Smooth muscle cell (in vitro differentiated cells): ENCODE measurements around the gene TRABD. TPM values are rescaled to one million over a fixed set of nuclear protein-coding genes. Genes with fewer than 3 reads are reported as not detected.

Experiments used
- DNase-seq: peaks from one replicate; lab custom pipeline; 2025; ENCODE audit not compliant: unreplicated experiment; lab: John Stamatoyannopoulos, UW
- H2AFZ ChIP-seq: fragments of 200-600 bp; sonication (generic); 2 replicates; pipeline ENCODE4 v1.6.0; 2016; ENCODE audit warnings: antibody characterized with exemption, low read depth, mild to moderate bottlenecking
- H3F3A ChIP-seq: fragments of 200-600 bp; sonication (generic); 2 replicates; pipeline ENCODE4 v1.6.0; 2017; ENCODE audit warnings: antibody characterized with exemption, low read depth
- H3K27ac ChIP-seq: fragments of 200-600 bp; sonication (generic); 2 replicates; pipeline ENCODE4 v1.5.1; 2016; ENCODE audit warnings: low read depth, mild to moderate bottlenecking
- H3K27me3 ChIP-seq: fragments of 200-600 bp; sonication (generic); 2 replicates; pipeline ENCODE4 v1.6.1; 2016; ENCODE audit warnings: low read depth, mild to moderate bottlenecking
- H3K36me3 ChIP-seq: fragments of 200-600 bp; sonication (generic); 2 replicates; pipeline ENCODE4 v1.5.1; 2016; ENCODE audit warnings: low read depth
- H3K4me1 ChIP-seq: fragments of 200-600 bp; sonication (generic); 2 replicates; pipeline ENCODE4 v1.5.1; 2016; ENCODE audit warnings: low read depth
- H3K4me2 ChIP-seq: fragments of 200-600 bp; sonication (generic); 2 replicates; pipeline ENCODE4 v1.6.0; 2016; ENCODE audit warnings: mild to moderate bottlenecking
- H3K4me3 ChIP-seq: fragments of 200-600 bp; sonication (generic); 2 replicates; pipeline ENCODE4 v1.5.1; 2016; ENCODE audit warnings: mild to moderate bottlenecking
- H3K79me2 ChIP-seq: fragments of 200-600 bp; sonication (generic); 2 replicates; pipeline ENCODE4 v1.6.0; 2016; ENCODE audit warnings: low read depth, mild to moderate bottlenecking
- H3K9ac ChIP-seq: fragments of 200-600 bp; sonication (generic); 2 replicates; pipeline ENCODE4 v1.6.0; 2016; ENCODE audit warnings: low read depth
- H3K9me3 ChIP-seq: fragments of 200-600 bp; sonication (generic); replicated peaks from 2 replicates; pipeline ENCODE4 v1.5.1; 2016; ENCODE audit warnings: low read depth
- H4K20me1 ChIP-seq: fragments of 200-600 bp; sonication (generic); 2 replicates; pipeline ENCODE4 v1.6.0; 2016; ENCODE audit warnings: low read depth
- WGBS: methylation state at CpG from one replicate; pipeline ENCODE4 v1.1.7; 2016; ENCODE audit warnings: low lambda C conversion rate; 5-methylcytosine and 5-hydroxymethylcytosine counted together
- polyA plus RNA-seq: library from polyadenylated mRNA; unstranded; fragments of >200 nt; fragmentation: Nextera tagmentation; extraction: Ambion mirVana; gene quantifications from 2 replicates; pipeline ENCODE4 v1.2.1, GENCODE V29; 2016
- total RNA-seq: library from RNA; depleted of rRNA; stranded (reverse); fragments of >200 nt; gene quantifications from 2 replicates; pipeline ENCODE4 v1.2.3, GENCODE V29; 2014
- TF ChIP-seq, protein P1 (sequence below): fragments of 200-600 bp; sonication (generic); IDR thresholded peaks from 2 replicates; pipeline ENCODE4 v1.5.1; 2017; ENCODE audit warnings: borderline replicate concordance, mild to moderate bottlenecking, antibody characterized with exemption; ENCODE audit not compliant: insufficient read depth, poor library complexity, severe bottlenecking

Gene TRABD
- total and polyA plus RNA-seq, 2 experiments from 2014 or later, result 17.8 to 58.5 TPM

DNA sequence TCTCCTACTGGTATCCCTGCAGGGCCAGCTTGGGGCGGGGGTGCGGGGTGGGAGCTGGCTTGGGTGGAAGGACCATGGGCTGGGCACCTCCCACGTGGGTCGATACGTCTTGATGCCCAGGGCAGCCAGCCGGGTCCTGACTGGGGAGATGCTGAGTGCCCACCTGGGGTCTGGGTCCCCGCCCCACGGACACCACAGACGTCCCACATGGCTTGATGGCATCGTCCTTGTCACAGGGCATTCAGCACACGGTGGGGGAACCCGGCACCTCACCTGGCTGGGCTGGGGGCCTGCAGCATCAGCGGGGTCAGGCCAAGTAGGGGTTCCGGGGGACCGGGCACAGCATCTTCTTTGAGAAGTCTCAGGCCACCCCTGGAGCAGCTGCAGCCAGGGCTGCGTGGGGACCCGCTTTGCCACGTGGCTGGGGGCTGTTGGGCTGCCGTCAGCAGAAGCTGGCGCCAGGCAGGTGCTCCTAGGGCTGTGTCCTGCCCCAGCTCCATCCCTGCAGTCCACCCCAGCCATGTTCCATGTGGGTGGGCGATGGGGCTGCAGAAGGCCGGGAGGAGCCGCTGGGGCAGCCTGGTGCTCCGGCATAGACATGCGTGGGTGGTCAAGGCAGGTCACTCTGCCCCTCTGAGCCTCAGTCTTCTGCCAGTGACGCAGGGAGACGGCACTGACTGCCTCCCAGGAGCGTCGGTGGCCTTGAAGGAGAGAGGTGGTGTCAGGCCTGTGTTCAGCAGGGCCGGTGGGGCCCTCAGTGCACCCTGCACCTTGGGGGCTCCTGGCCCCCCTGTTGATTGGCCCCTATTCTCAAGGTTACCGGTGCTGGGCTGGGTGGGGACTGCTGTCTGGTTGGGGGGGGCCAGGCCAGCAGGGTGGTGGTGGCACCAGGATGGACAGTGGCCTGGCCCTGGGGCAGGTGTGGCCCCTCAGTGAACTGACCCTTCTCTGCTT lies 23.5 kb downstream of the TRABD start:
- no peaks in the 10 kb centered on the region for H3K27me3 ChIP-seq
- H3K4me2 ChIP-seq, result no peak overlapping the region
- no peak for DNase-seq
- H3K4me3 ChIP-seq, result no peak overlapping the region
- H3K27ac ChIP-seq, result no peak overlapping the region
- no peaks in the 10 kb centered on the region for H3K9me3 ChIP-seq
- H2AFZ ChIP-seq, result no peak overlapping the region
- TF ChIP-seq, protein P1, sequence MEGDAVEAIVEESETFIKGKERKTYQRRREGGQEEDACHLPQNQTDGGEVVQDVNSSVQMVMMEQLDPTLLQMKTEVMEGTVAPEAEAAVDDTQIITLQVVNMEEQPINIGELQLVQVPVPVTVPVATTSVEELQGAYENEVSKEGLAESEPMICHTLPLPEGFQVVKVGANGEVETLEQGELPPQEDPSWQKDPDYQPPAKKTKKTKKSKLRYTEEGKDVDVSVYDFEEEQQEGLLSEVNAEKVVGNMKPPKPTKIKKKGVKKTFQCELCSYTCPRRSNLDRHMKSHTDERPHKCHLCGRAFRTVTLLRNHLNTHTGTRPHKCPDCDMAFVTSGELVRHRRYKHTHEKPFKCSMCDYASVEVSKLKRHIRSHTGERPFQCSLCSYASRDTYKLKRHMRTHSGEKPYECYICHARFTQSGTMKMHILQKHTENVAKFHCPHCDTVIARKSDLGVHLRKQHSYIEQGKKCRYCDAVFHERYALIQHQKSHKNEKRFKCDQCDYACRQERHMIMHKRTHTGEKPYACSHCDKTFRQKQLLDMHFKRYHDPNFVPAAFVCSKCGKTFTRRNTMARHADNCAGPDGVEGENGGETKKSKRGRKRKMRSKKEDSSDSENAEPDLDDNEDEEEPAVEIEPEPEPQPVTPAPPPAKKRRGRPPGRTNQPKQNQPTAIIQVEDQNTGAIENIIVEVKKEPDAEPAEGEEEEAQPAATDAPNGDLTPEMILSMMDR, result no peak
- no peak overlapping the region for H3K9ac ChIP-seq
- peaks cover 4% of the 10 kb centered on the region for H3F3A ChIP-seq
- H4K20me1 ChIP-seq, result peaks cover 100% of the 10 kb centered on the region
- peaks cover 38% of the 10 kb centered on the region for H3K79me2 ChIP-seq
- whole genome bisulfite sequencing, result 91% methylated on average over 31 of the region's 31 CpGs
- no peaks in the 10 kb centered on the region for H3K4me1 ChIP-seq
- no peaks in the 10 kb centered on the region for H3K36me3 ChIP-seq

DNA sequence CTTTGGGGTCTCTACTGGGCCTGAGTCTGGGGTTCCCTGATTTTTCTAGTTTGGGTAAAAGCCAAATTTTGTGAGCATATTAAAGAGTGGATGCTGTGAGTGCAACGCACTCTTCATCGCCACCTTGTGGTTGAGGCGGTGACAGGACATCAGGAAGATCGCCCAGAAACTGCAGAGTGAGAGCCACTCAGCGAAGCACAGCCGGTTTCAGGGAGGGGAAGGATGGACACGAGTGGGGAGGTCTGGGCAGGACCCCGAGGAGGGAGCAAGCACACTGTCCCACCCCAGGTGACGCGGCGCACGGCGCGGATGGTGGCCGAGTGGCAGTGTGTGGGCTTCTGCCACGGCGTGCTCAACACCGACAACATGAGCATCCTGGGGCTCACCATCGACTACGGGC lies 24.2 kb downstream of the TRABD start:
- Histone ChIP-seq H3F3A (peaks cover 1% of the 10 kb centered on the region), H3K79me2 (peaks cover 39% of the 10 kb centered on the region), H3K36me3 (no peaks in the 10 kb centered on the region), H3K9ac (no peak overlapping the region), H4K20me1 (peaks cover 100% of the 10 kb centered on the region), H3K9me3 (no peaks in the 10 kb centered on the region), H3K4me2 (no peak overlapping the region), H2AFZ (no peak overlapping the region), H3K4me3 (no peak overlapping the region), H3K4me1 (no peaks in the 10 kb centered on the region), H3K27me3 (no peaks in the 10 kb centered on the region), H3K27ac (no peak overlapping the region)
- 78% methylated on average over 20 of the region's 20 CpGs for WGBS
- DNase-seq, result no peak
- TF ChIP-seq, protein P1, result peak; percentile 74

DNA sequence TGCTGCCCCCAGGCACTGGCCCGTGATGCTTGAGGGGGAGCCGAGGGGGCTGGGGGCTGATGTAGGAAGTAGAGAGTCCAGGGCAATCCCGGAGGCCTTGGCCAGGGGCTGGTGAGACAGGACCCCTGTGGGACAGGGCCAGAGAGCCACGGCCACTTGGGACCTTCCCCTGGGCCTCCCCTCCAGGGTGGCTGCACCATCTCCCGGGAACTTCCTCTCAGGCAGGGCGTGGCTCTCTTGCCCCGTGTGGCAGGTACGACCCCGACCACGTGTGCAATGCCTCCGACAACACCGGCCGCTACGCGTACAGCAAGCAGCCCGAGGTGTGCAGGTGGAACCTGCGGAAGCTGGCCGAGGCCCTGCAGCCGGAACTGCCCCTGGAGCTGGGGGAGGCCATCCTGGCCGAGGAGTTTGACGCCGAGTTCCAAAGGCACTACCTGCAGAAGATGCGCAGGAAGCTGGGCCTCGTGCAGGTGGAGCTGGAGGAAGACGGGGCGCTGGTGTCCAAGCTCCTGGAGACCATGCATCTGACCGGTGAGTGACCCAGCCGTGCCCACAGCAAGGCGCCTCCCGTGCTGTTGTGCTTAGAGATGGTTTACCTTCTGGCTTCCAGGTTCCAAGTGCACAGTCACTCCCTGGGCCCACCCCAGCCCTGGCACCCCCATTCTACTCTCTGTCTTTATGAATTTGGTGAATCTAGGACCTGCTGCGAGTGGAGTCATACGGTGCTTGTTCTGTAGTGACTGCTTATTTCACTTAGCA lies 24.8 kb downstream of the TRABD start:
- Histone ChIP-seq H3K9ac (no peak overlapping the region), H2AFZ (no peak overlapping the region), H3K4me3 (no peak overlapping the region), H3F3A (no peaks in the 10 kb centered on the region), H4K20me1 (peaks cover 99% of the 10 kb centered on the region), H3K79me2 (peaks cover 39% of the 10 kb centered on the region), H3K36me3 (no peaks in the 10 kb centered on the region), H3K4me1 (no peaks in the 10 kb centered on the region), H3K27me3 (no peaks in the 10 kb centered on the region), H3K27ac (no peak overlapping the region), H3K4me2 (no peak overlapping the region), H3K9me3 (no peaks in the 10 kb centered on the region)
- DNase-seq, result no peak
- WGBS, result 96% methylated on average over 30 of the region's 32 CpGs
- TF ChIP-seq, protein P1, result no peak
